CD4-positive, alpha-beta T cell treated with Interleukin-10 for 1 hour (primary cell): ENCODE data around the gene PPP1CA.

Experiments
- DNase-seq: peaks from one replicate; pipeline ENCODE4 v3.0.0-alpha.2; 2020

The PPP1CA gene

DNA sequence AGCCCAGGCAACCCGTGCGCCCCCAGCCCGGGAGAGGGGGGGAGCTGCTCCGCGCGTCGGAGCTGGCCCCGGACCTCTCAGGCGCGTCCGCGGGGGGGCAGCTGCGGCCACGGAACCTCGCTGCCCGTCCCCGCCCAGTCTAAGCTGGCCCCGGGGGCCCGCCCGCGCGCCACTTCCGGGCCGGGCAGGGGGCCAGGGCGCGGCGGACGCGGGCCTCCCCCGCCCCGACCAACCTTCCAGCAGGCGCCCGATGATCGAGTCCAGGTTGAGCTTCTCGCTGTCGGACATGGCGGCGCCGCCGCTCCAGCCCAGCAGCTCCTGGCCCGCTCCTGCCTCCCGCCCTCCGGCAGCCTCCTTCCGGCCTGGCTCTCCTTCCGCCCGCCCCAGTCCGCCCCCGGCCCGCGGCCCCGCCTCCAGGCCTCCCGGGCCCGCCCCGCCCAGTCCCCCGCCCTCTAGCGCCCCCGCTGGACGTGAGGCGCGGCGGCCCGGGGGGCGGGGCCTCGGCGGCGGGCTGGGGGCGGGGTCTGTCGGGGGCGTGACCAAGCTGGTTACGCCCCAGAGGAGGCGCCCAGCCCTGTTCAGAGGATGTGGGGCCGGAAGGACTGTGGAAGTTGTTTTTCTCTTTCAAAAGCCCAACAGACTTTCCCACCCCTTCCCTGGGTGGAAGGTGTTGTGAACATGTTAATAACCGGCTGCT, at the start of gene PPP1CA:
Gene PPP1CA (minus strand): TSS at position 364 of the 697 bp plus-strand sequence. CDS start 76 bp downstream, at position 288.
- DNase-seq = peak; percentile 90

DNA sequence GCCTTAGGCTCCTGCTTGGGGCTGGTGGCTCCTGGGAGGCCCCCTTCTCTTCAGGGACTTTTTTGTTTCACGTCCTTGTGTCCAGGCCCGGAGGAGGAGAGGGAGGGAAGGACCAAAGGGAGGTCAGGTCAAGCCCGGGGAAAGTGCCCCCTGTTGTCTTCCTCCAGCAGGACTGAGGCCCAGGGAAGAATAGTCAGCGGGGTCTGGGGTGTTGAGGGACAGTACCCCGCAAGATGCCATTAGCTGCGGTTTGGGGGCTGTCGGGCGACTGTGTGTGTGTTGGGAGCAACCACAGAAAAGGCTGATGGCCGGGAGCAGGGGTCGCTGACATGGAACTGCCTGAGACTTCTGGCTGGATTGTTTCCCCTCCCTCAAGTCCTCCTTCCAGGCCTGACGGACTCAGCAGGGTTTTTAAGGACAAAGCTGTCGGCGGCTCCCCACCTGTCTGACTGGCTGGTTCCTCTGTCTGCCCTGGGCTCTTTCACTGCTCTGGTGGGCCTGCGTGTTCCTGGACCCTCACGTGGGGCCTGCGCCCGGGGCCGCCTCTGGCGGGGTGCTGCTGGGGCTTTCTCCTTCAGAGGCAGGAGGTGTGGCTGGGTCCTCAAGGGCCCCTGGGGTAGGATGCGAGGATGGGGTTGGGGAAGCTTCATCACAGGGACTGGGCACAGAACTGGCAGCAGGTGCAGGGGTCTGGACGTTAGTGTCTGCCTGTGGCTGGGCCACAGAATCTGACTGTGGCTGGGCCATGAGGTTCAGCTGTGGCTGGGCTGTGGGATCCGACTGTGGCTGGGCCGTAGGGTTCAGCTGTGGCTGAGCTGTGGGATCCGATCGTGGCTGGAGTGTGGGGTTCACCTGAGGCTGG, 49.4 kb upstream of the PPP1CA start:
- no peak for DNase-seq

DNA sequence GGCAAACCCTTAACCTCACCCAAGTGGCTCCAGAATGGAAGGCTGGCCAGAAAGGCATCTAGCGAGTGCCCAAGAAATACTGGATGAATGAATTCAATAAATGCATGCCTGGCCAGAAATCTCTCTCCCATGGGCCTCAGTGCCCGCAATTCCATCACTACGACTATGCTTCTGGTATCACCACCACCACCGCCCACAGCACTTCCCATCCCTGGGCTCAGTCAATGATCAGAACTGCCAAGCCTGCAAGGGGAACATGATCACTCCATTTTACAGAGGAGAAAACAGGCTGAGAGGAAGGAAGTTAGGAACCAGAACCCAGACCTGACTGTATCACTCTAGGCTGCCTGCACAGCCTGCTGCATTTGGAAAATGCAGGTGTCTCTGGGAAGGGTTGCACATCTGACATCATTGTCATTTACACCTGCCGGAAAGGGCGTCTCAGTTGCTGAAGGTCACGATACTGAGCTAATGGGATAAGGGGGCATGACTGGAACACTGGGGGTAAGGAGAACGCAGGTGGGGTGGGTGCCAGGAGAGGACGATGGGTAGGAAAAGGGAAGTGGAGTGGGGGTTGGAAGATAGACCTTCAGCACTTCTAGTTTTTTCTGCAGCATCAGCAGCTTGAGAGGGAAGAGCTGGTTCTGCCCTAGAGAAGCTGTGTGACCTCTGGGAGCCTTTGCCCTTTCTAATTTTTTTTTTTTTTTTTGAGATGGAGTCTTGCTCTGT, 47.6 kb upstream of the PPP1CA start:
- DNase-seq = no peak

DNA sequence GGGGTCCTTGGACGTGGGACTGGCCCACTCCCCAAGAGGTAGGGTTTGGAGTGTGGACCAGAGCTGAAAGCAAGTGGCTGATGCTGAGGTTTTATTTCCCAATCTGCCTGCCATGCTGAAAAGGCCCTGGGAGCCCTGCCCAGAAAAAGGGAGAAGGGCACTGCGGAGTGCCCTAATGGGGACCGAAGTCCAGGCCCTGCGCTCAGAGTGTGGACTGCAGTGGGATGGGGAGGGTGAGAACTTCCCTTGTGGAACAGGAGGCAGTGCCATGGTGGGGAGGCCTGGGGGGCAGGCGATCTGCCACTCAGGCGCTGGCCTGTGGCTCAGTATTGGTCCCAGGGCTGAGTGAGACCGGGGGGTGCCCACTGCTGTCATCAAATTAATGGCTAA, 46.6 kb upstream of the PPP1CA start:
- DNase-seq = no peak

DNA sequence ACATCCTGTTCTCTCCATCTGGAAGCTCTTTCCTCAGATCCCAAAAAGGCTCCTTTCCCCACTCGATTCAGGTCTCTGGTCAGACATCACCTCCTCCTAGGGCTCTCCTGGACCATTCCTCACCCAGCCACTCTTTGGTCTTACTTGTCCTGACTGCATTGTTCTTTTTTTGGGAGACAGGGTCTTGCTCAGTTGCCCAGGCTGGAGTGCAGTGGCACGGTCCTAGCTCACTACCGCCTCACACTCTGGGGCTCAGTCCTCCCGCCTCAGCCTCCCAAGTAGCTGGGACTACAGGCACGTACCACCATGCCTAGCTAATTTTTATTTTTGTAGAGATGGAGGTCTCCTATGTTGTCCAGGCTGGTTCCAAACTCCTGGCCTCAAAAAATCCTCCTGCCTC, 43.9 kb upstream of the PPP1CA start:
- no peak for DNase-seq

DNA sequence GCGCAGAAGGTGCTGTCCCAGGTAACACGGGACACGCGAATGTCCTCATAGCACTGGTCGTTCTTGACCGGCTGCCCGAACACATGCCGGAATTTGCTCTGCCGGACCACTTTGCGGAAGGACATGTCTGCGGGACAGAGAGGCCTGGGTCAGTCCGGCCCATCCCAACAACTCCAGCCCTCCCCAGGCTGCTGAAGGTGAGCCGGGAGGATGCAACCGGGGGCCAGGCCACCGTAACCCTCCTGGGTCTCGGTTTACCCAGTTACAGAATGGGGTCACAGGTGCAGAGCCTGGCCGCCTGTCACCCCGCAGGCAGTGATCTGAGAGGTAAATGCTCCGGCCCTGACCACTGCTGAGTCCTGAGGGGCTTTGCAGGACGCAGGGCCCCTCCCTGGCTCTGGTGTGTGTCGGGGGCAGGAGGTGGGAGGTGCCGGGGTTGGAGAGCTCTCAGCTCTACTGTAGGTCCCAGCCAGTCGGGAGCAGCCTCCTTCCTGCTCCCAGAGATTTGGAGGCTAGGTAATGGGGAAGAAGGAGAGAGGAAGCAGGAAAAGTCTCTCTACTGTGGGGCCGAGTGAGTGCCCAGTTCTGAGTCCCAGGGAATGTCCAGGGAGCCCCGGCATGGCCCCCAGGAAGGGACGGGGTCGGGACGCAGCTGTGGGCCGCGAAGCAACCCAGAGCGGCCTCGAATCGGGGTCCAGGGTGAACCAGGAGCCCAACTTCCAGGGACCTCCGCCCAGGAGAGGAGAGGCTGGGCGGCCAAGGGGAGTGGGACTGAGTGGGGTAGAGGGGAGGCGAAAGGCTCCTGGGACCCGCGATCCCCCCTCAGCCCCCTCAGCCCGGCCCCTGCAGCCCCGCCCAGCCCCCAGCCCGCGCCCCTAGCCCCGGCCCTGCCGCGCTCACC, 41.1 kb upstream of the PPP1CA start:
- DNase-seq = no peak

DNA sequence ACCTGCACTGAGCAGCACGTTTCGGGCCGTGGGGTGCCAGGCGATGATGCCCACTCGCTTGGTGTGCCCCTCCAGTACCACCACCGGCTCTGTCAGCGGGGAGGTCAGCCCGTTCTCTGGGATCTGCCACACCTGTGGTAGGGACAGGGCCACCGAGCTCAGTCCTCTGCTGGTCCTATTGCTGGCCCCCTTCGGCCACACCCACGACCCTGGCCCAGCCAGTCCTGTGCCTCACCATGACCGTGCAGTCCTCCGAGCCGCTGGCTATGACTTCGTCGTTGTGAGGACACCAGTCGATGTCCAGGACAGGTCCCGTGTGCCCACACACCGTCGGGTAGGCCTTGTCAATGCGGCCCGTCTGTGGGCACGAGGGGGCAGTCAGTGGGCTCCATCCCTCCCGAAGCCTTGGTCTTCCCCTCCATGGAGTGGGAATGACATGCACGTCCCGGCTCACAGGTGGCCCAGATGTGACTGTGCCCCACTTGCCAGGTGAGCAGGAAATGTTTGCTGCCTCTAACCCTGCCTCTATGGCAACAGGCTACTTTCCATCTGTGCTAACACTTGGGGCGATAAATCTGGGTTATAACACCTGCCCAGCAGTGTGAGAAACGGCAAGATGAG, 40.2 kb upstream of the PPP1CA start:
- peak; percentile 46 for DNase-seq

DNA sequence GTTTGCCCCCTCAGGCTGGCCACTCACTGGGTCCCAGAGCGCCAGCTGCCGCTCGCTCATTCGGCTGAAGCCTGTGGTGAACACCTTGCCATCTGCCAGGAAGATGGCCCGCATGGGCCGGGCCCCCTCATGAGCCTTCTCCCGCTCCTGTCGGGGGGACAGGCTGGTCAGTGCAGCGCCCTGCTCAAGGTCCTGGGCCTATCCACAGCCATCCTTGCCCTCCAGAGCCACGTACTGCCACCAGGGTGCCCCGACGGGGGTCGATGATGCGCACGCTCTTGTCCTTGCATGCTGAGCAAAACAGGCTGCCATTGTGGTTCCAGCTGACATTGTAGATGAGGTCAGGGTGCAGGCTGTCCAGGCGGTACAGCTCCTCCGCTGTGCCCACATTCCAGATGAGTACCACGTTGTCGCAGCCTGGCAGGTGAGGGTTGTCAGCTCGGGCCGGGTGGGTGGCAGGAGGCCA, 39.5 kb upstream of the PPP1CA start:
- DNase-seq = no peak

DNA sequence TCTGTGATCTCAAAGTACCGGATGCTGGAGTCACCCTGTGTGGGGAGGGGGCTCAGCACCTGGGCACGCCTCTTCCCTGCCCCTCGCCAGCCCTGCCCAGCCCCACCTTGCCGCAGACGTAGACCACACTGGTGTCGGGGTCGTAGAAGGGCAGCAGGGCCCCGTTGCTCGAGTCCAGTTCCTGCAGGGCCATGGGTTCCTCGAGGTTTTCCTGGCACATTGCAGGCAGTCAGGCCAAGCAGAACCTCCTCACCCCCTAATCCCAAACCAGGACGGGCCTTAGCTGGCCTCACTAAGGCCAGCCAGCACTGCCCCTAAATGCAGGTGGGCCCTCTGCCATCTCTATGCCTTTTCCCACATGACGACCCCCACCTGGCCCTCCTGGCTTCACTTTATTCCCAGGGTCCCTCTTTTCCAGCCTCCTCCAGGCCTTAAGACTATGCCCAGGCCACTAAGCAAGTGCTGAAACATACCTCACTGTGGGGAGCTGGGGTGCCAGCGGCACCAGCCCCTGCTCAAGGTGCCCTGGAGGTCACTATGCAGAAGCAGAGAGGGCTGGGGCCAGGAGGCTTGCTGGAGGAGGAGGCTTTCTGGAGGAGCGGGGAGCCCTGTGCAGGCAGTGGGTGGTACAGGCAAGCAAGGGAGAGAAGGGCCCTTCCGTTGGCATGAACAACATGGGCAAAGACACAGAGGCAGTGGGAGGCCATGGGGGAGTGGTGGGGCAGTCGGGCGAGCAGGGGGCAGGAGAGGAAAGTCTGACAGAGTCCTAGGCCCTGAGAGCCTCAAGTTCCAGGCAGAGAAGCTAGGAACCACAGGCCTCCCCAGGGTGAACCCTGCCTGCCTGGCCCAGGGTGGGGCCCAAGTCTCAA, 38.8 kb upstream of the PPP1CA start:
- no peak for DNase-seq

DNA sequence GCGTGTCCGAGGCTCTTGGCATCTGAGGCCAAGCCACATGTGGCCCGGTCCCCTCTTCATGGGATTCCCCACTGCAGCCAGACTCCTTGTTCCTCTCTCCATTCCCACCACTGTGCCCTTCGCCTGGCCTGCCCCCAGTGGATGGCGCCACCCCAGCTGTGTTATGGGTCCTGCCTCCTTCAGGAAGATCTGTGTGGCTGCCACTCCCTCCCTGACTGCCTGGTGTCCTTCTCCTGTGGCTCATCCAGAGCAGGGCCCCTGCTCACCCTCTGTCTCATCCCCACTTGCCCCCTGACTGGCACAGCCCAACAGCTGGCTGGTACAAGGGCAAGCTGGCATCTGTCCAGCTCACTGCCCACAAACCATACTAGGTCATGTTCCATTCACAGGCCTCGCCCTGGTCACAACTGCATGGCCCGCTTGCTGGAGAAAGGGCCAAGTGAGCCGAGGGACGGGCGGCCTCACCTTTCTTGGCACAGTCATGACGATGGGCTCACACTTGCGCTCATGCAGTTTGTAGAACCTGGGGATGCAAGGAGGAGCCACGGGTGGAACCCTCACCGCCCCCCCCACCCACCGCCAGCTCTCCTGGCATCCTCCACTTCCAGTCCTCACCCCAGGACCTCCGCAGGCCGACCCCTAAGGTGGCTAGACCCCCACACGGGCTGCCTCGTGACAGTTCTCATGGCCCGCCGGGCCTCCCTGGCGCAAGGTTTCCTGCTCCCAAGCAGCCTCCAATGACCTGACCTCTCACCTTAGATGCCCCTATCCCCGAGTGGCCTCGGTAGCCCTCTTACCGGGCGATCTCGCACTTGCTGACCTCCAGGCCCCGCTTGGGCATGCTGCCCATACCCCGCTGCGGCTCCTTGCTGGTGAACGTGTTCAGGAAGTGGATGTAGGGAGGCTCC, 37.9 kb upstream of the PPP1CA start:
- no peak for DNase-seq

DNA sequence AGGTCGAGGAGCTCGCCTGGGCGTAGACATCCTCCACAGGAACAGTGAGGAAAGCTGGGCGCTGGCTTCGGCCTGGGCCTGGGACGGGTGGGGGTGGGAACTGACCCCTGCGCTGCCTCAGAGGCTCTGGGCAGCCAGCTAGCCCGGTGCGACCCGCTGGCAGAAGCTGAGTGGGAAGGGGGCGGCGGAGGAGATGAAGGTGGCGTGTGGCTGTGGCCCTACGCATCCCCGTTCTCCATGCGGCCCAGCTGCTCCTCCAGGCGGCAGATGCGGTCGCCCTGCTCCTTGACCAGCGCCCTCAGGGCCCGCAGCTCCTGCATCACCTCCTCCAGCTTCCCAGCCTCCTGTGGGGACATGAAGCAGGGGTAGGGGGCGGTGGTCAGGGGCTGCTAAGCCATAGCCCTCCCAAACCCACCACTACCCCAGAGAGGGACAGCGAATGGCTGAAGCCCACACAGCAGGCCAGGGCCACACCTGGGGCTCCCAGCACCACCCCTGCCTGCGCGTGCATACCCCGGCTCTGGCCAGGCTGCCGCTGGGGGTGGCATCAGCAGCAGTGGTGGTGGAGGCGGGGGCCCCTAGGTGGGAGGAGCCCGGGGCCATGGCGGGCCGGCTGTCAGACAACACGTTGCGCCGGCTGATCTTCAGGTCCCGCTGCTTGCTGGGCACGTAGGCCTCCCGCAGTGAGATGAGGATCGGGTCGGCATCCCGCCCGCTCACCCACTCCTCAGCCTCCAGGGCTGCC, 36.7 kb upstream of the PPP1CA start:
- peak; percentile 79 for DNase-seq

DNA sequence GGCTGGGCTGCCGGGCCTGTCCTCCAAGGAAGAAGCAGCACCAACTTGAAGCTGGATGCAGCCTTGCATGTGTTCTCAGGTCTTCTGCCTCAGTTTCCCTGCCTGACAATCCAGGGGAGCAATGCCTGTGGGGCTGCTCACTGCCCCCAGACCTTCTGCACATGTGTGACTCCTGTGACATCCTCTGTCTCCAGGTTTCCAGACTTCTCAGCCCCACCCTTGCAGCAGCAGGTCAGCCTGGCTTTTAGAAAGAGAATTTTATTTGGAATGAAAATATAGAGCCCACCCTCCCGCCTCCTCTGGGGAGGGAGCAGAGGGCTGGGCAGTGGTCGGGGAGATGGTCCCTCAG, 36.1 kb upstream of the PPP1CA start:
- no peak for DNase-seq

DNA sequence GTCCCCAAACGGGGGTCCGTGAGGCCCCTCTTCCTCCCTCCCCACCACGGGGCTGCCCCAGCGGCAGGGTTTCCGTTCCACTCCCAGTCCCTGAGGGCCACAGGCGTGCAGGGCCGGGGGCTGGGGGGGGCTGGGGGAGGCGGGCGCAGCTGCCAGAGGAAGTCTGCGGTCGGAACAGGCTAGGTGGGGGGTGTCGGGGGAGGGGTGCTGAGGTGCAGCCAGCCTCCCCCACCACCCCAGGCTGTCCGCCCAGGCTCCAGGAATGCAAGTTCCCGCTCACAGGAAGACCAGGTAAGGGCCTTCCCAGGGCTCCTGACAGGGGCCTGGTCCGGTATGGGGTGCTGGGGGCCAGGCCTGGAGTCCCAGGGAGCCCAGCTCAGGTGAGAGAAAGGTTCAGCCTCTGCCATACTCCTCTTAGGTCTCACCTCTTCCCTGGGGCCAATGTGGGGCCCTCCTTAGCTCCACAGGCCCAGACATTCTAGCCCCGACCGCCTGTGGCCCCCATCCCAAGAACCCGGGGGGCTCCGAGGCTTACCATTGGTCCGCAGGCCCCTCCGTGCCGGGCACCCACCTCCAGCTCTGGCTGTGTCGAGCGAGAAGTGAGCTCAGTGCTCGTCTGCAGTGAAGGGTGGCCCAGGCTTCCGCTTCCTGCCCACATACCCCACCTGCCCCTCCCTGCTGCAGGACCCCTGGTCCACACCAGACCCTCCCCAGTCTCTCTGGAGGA, 35.6 kb upstream of the PPP1CA start, which contains the start of gene PTPRCAP:
Gene PTPRCAP (minus strand): TSS at position 601 of the 727 bp plus-strand sequence. CDS start 63 bp downstream, at position 538.
- peak; percentile 78 for DNase-seq

DNA sequence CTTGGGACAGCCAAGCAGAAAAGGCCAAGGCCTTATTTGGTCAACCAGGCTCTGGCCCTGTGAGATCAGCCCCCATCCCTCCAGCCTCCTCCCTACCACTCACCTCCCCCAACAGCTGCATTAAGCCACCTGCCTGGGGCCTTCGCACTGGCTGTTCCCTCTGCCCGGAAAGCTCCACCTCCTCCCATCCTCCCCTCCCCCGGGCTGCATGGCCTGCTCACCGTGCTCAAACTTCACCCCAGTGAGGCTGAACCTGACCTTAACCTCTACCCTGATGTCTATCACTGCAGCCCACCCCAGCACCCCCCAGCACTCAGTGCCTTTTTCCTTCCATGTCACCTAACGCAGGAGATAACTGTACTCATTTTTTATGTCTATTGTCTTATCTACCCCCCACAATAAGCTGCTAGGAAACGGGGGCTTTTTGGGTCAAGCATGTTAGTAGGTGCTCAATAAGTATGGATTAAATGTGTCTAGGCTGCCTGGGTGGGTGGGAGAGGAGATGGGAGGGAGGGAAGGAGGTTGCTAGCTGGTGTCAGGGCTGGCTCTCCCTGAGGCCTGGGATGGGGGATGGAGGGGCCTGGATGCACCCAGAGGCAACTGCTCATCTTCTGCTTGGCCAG, 34.9 kb upstream of the PPP1CA start:
- DNase-seq = peak; percentile 73

DNA sequence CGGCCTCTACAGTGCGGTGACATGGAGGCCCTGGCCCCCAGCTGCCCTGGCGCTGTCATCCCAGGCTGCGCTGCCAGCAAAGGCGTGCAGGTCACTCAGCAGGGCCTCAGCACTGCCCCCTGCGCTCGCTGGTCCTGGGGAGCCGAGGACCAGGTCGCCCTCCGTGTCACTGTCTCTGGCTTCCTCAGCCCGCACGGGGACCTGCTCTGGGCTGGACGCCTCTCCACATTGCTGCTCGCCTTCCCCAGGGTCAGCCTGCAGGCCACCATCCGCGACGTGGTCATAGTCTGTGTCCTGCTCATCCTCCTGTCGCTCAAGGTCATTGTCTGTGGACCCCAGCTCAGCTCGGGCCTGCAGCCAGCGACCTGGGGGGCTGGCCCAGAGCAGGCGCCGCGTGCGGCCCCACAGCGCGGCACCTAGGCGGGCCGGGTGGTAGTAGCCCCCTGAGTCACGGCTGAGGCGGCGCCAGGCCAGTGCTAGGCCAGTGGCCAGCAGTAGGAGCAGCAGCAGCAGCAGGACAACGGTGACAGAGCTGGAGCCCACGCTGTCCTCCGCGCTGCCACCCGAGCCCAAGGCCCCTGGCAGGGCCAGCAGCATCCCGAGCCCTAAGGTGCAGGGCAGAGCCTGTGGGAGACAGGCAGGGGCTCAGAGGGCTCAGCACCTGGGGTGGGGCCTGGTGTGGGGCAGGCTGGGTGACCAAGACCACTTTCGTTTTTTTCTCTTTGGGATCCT, 34.2 kb upstream of the PPP1CA start:
- DNase-seq = no peak

DNA sequence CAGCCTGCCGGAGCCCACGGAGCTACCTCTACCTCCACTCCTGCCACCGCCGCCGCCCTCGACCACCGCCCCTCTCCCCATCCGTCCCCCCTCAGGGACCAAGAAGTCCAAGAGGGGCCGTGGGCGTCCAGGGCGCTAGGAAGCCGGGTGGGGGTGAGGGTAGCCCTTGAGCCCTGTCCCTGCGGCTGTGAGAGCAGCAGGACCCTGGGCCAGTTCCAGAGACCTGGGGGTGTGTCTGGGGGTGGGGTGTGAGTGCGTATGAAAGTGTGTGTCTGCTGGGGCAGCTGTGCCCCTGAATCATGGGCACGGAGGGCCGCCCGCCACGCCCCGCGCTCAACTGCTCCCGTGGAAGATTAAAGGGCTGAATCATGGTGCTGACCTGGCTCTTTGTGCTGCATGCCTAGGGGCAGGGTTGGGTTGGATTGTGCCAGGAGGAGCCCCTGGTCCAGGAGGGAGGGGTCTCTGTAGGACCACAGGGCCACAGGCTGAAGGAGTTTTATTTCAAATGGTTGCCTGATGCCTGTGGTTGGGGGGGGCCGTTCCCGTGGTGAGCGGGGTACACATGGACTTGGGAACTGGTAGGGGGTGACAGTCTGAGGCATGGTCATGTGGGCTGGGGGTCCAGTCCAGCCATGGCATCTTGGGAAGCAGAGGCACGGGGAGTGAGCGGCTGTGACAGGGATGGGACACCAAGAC, 33.5 kb upstream of the PPP1CA start:
- no peak for DNase-seq
